NB4 (cell line): ENCODE measurements around the gene CD276.

Experiments
- CTCF ChIP-seq: IDR thresholded peaks from one replicate; pipeline ENCODE4 v1.5.1; 2012; ENCODE audit warnings: low read depth, low read length
- MAX ChIP-seq: IDR thresholded peaks from 2 replicates; pipeline ENCODE4 v1.6.1; 2011; ENCODE audit warnings: low read depth, low read length
- MYC ChIP-seq: IDR thresholded peaks from 2 replicates; pipeline ENCODE4 v1.6.1; 2011; ENCODE audit warnings: low read depth, low read length
- POLR2A ChIP-seq: IDR thresholded peaks from 2 replicates; pipeline ENCODE4 v1.6.1; 2011; ENCODE audit warnings: mild to moderate bottlenecking; ENCODE audit not compliant: insufficient read length; ENCODE audit errors: extremely low read depth

- TF ChIP-seq CTCF (no peak), POLR2A (no peak), MAX (no peak), MYC (no peak)
Observed at GRCh38 chr15:73745073-73745472, 60.9 kb downstream of the CD276 start.
